Thyroid gland (tissue), 4 donors: Measurements from ENCODE around the gene RNF166.

Source experiments
- POLR2A ChIP-seq, 2 donors: fragments of 450-650 bp; IDR thresholded peaks; one replicate each; pipeline ENCODE4 v1.6.1; 2017; ENCODE audit warnings: antibody characterized with exemption in 2 of 2, mild to moderate bottlenecking in 2 of 2, moderate library complexity in 1 of 2
- TF ChIP-seq, protein P1 (sequence below), 6 experiments: fragments of 200-600 bp in 3 of 6; fragments of 450-650 bp in 3 of 6; sonication (generic) in 3 of 6; IDR thresholded peaks; one replicate each; pipeline ENCODE4 v1.5.1; 2016 to 2019; ENCODE audit warnings: antibody characterized with exemption in 6 of 6, mild to moderate bottlenecking in 2 of 6, inconsistent platforms in 1 of 6, moderate library complexity in 1 of 6

GRCh38 chr16:88690341-88691128 is 15.7 kb downstream of the RNF166 start:
- no peak for TF ChIP-seq POLR2A (IDR thresholded peaks at IDR 0.05)
- TF ChIP-seq, protein P1, sequence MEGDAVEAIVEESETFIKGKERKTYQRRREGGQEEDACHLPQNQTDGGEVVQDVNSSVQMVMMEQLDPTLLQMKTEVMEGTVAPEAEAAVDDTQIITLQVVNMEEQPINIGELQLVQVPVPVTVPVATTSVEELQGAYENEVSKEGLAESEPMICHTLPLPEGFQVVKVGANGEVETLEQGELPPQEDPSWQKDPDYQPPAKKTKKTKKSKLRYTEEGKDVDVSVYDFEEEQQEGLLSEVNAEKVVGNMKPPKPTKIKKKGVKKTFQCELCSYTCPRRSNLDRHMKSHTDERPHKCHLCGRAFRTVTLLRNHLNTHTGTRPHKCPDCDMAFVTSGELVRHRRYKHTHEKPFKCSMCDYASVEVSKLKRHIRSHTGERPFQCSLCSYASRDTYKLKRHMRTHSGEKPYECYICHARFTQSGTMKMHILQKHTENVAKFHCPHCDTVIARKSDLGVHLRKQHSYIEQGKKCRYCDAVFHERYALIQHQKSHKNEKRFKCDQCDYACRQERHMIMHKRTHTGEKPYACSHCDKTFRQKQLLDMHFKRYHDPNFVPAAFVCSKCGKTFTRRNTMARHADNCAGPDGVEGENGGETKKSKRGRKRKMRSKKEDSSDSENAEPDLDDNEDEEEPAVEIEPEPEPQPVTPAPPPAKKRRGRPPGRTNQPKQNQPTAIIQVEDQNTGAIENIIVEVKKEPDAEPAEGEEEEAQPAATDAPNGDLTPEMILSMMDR (IDR thresholded peaks at IDR 0.05) = no peak
